ENCODE results near the gene LONP2.
"Not testable (repeated sequence)": the region's sequence is repeated elsewhere in the genome, so short reads cannot be mapped to it uniquely, and the experiment has no call there.

LONP2 gene

GRCh38 chr16:48235556-48236136 is 8.5 kb upstream of the LONP2 start:
- no peak for TF ChIP-seq CTCF (IDR thresholded peaks at IDR 0.05; ENCODE audit: insufficient read depth, low read depth, low read length, missing control alignments)
- no peak overlapping the region for H3K4me3 ChIP-seq (ENCODE audit: low read length)
- DNase-seq (ENCODE audit: low read depth): no peak

GRCh38 chr16:48236286-48236685 is 7.8 kb upstream of the LONP2 start:
- DNase-seq (ENCODE audit: low read depth): no peak
- no peak for TF ChIP-seq CTCF (IDR thresholded peaks at IDR 0.05; ENCODE audit: insufficient read depth, low read depth, low read length, missing control alignments)
- no peak overlapping the region for H3K4me3 ChIP-seq (ENCODE audit: low read length)

- DNase-seq (ENCODE audit: low read depth): not testable (repeated sequence)
Measured at GRCh38 chr16:48240147-48240546, 4.0 kb upstream of the LONP2 start.

GRCh38 chr16:48244863-48245195 is 729 bp downstream of the LONP2 start:
- no peak for DNase-seq (ENCODE audit: low read depth)
- no peak for TF ChIP-seq CTCF (IDR thresholded peaks at IDR 0.05; ENCODE audit: insufficient read depth, low read depth, low read length, missing control alignments)
- peak overlapping the region; percentile 90 for H3K4me3 ChIP-seq (ENCODE audit: low read length)

More at GRCh38 chr16:48240147-48240546, 4.0 kb upstream of the LONP2 start:
- not testable (repeated sequence) for H3K4me3 ChIP-seq (ENCODE audit: low read length)

GRCh38 chr16:48246066-48246465 is 2.0 kb downstream of the LONP2 start:
- H3K4me3 ChIP-seq (ENCODE audit: low read length): peak overlapping the region; percentile 90
- no peak for DNase-seq (ENCODE audit: low read depth)
- no peak for TF ChIP-seq CTCF (IDR thresholded peaks at IDR 0.05; ENCODE audit: insufficient read depth, low read depth, low read length, missing control alignments)

- TF ChIP-seq CTCF (IDR thresholded peaks at IDR 0.05; ENCODE audit: insufficient read depth, low read depth, low read length, missing control alignments): no peak
- H3K4me3 ChIP-seq (ENCODE audit: low read length): no peak within 1 kb of the TSS
- DNase-seq (ENCODE audit: low read depth): peak; percentile 11
Measured at GRCh38 chr16:48247311-48247710, 3.2 kb downstream of the LONP2 start, which contains the start of gene ABCC11. TSS of gene ABCC11 (minus strand) at chr16:48247539. CDS start at chr16:48231921, 15,618 bp downstream.

- no peak for TF ChIP-seq CTCF (IDR thresholded peaks at IDR 0.05; ENCODE audit: insufficient read depth, low read depth, low read length, missing control alignments)
- peak; percentile 48 for DNase-seq (ENCODE audit: low read depth)
- no peak overlapping the region for H3K4me3 ChIP-seq (ENCODE audit: low read length)
Measured at GRCh38 chr16:48250520-48251278, 6.6 kb downstream of the LONP2 start.
